DMS79 (cell line): ENCODE measurements around the gene S1PR5.

Experiments used
- DNase-seq: peaks from one replicate; lab custom pipeline; 2025; lab: John Stamatoyannopoulos, UW

S1PR5 gene

DNA sequence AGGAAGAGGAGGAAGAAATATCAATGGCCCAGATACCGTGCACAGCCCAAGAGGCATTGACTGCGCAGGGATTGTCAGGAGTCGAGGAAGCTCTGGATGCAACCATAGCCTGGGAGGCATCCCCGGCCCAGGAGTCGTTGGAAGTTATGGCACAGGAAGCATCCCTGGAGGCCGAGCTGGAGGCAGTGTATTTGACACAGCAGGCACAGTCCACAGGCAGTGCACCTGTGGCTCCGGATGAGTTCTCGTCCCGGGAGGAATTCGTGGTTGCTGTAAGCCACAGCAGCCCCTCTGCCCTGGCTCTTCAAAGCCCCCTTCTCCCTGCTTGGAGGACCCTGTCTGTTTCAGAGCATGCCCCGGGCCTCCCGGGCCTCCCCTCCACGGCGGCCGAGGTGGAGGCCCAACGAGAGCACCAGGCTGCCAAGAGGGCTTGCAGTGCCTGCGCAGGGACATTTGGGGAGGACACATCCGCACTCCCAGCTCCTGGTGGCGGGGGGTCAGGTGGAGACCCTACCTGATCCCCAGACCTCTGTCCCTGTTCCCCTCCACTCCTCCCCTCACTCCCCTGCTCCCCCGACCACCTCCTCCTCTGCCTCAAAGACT lies 50.0 kb downstream of the S1PR5 start:
- DNase-seq: no peak

GRCh38 chr19:10464456-10464855 lies 52.8 kb downstream of the S1PR5 start:
- no peak for DNase-seq
